C4-2B (cell line): ENCODE measurements around the gene UBTD1.
"Not testable (repeated sequence)": the region's sequence is repeated elsewhere in the genome, so short reads cannot be mapped to it uniquely, and the experiment has no call there.

ENCODE experiments used
- H3K27ac ChIP-seq: fragments of 450-650 bp; 2 replicates; pipeline ENCODE4 v1.5.1; 2017
- CTCF ChIP-seq: fragments of 450-650 bp; conservative IDR thresholded peaks from 2 replicates; pipeline ENCODE4 v1.5.1; 2017; ENCODE audit warnings: mild to moderate bottlenecking
- ZFX ChIP-seq: fragments of 450-650 bp; IDR thresholded peaks from 2 replicates; pipeline ENCODE4 v1.6.1; 2017

The UBTD1 gene

GRCh38 chr10:97547962-97548361 is 49.2 kb downstream of the UBTD1 start:
- TF ChIP-seq CTCF (no peak), ZFX (no peak)
- no peak overlapping the region for H3K27ac ChIP-seq

DNA sequence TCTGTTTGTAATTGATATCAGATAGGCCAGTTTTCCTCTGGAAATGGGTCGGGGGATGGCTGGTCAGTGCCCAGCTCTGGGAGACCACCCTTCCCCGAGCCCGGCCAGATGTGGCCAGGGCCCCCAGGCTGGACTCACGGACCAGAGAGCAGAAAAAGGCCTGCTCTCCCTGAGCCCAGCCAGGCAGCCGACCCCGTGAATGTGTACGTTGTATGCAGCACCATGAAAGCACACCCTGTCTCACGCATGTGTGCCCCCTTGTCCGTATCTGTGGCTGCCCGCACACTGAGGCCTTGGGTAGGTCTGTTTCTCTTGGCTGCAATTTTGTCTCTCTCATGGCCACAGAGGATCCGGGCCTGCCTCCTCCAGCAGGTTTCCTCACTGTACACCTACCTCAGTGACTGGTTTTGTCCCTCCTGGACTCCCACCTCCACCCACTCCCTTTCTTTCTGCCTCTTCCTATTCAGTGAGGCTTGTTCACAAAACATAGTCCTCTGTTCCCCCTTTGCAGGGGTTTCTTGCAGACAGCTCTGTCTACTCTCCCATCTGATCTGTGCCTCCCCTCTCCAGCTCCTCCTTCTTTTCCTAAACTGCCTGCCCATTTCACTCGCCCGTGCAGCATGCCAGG is 50.2 kb downstream of the UBTD1 start:
- no peak overlapping the region for H3K27ac ChIP-seq
- TF ChIP-seq CTCF (no peak), ZFX (no peak)

GRCh38 chr10:97549587-97550322 is 51.0 kb downstream of the UBTD1 start:
- no peak overlapping the region for H3K27ac ChIP-seq
- TF ChIP-seq ZFX, result no peak
- no peak for TF ChIP-seq CTCF

GRCh38 chr10:97550336-97551149 is 51.8 kb downstream of the UBTD1 start:
- H3K27ac ChIP-seq, result no peak overlapping the region
- no peak for TF ChIP-seq ZFX

DNA sequence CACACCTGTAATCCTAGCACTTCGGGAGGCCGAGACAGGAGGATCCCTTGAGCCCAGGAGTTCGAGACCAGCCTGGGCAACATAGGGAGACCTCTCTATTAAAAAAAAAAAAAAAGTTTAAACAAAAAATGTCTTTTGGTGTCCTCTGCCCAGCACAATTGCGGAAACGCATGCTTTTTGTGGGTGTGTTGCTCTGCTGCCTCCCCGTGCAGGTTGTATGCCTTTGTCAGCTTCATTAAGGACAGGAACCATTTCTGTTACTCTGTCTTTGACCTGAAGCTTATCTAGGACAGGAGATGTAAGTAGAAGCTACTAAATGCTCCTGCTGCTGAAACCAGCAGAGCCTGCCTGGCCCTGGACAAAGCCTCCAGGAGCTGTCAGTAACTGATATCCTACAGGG is 52.5 kb downstream of the UBTD1 start:
- H3K27ac ChIP-seq, result no peak overlapping the region

DNA sequence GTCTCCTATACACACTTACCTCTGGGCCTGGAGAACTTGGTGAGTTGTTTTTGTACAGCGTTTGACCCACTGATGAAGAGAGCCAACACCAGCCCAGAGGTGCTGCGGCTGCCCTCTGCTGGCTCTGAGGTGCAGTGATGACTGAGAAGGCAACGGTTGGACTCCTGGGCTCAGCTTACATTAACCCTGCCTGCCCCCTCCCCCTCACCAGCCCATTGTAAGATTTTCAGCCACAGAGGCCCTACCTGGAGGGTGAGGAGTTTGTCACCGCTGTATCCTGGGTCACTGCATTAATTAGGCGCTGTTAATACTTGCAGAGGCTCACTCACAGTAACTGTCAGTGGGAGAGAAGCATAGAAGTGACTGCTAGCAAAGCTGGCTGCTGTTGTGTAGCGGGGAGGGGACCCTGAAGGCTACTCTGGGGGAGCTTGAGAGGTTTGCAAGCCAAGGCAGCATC is 54.9 kb downstream of the UBTD1 start:
- peak; percentile 89 for TF ChIP-seq CTCF
- no peak for TF ChIP-seq ZFX
- no peak overlapping the region for H3K27ac ChIP-seq

More for the DNA sequence above, 52.5 kb downstream of the UBTD1 start:
- TF ChIP-seq CTCF, result no peak
- no peak for TF ChIP-seq ZFX

- H3K27ac ChIP-seq, result not testable (repeated sequence)
Observed at GRCh38 chr10:97554336-97554735, 55.6 kb downstream of the UBTD1 start.

DNA sequence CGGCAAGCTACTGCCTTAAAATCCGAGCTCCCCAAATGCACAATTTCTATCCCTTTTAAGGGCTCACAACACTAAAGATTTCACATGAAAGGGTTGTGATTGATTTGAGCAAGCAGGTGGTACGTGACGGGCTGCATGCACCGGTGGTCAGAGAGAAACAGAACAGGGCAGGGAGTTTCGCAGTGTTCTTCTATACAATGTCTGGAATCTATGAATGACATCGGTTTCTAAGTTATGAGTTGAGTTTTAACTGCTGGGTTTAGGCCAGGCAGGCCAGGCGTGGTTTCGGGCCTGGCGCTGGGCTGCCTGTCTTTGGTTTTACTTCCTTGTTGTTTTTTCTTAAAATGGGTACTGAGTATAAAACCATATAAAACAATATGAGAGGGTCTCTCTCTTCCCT is 56.8 kb downstream of the UBTD1 start:
- not testable (repeated sequence) for H3K27ac ChIP-seq

DNA sequence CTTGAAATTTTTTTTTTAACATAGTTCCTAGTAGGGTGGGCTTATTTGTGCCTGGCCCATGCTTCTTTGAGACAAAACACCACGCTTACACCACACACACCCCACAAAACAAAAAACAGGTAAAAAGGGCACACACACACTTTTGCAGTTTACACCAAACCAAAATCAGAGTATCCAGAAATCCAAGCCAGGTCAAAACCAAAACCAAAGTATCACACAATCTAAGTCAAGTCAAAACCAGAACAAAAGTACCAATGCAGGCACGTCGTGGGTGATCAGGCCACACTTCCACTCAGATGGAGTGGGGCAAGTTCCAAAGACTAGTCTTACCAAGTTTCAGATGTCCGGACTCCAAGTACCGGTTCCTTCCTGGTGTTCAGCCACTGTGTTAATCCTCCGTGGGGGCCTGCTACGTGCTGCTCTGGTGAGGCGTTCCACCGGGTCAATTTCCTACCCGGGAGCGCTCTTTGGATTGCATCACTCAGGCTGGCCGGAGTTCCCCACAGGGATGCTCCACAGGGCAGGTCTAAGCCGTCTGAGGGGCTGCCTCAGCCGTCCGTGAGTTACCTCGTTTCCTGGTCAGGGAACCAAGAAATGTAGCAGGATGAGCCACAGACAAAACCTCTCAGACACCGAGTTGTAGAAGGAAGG is 62.1 kb downstream of the UBTD1 start:
- H3K27ac ChIP-seq, result not testable (repeated sequence)

DNA sequence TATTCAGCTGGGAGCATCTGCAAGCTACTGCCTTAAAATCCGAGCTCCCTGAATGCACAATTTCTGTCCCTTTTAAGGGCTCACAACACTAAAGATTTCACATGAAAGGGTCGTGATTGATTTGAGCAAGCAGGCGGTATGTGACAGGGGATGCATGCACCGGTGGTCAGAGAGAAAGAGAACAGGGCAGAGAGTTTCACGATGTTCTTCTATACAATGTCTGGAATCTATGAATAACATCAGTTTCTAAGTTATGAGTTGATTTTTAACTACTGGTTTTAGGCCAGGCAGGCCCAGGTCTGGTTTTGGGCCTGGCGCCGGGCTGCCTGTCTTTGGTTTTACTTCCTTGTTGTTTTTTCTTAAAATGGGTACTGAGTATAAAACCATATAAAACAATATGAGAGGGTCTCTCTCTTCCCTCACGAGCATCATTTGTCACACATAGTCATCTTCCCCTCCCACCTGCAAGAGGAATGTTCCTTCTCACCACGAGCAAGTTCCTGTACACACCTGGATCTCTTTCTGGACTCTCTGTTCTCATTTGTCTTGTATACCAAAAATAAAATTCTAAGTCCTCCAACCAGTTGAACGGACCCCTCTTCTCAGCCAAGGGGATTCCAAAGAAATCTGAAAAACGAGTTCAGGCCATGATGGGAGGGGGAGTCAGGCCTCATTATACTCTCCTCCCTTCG is 62.8 kb downstream of the UBTD1 start:
- not testable (repeated sequence) for H3K27ac ChIP-seq

GRCh38 chr10:97562329-97562728 is 63.6 kb downstream of the UBTD1 start:
- not testable (repeated sequence) for H3K27ac ChIP-seq
